Measurements from ENCODE around the gene WNT1.

Gene WNT1

DNA sequence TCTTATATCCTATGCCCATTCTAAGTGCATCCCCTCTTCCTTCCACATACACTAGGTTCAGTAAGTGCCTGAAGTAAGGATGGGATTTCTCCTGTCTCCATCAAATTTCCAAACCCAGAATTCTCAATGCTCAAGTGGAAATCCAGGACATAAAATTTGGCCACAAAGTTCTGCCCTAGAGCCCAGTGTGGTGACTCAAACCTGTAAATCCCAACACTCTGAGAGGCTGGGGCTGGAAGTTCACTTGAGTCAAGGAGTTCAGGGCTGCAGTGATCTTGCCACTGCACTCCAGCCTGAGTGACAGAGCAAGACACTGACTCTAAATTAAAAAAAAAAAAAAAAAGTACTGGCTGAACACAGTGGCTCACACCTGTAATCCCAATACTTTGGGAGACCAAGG lies 16.3 kb upstream of the WNT1 start:
- DNase-seq: no peak

DNA sequence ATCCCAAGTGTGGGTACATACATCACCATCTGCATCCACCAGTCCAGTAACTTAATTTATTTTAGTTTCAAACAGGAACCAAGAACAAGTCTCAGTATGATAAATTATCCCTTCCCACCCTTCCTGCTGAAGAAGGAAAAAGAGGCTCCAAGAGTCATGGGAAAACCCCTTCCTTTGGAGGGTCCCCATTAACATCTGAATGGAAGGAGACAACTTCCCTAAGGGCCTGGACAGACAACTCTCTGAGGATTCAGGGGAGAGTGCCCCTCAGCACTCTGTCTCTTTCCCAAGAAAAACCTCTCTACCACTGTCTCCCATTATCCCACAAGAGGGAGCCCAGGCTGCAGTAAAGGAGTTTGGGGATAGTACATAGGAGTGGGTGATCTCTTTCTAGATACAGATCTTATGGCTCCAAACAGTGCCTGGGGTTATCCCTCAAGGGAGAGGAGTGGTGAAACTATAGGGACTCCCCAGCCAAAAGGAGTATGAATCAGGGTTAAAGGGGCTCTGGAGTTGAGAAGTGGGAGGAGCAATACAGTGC lies 12.8 kb upstream of the WNT1 start:
- no peak for DNase-seq

GRCh38 chr12:48966177-48966895 lies 11.8 kb upstream of the WNT1 start:
- no peak for DNase-seq

GRCh38 chr12:48967991-48968390 lies 10.1 kb upstream of the WNT1 start:
- DNase-seq: no peak

- DNase-seq: no peak
Measured at GRCh38 chr12:48968467-48968866, 9.7 kb upstream of the WNT1 start.

- no peak for DNase-seq
Measured at GRCh38 chr12:48969160-48969771, 8.9 kb upstream of the WNT1 start.

GRCh38 chr12:48969833-48970701 lies 8.1 kb upstream of the WNT1 start:
- no peak for DNase-seq

- no peak for DNase-seq
Measured at GRCh38 chr12:48970702-48971334, 7.3 kb upstream of the WNT1 start.

DNA sequence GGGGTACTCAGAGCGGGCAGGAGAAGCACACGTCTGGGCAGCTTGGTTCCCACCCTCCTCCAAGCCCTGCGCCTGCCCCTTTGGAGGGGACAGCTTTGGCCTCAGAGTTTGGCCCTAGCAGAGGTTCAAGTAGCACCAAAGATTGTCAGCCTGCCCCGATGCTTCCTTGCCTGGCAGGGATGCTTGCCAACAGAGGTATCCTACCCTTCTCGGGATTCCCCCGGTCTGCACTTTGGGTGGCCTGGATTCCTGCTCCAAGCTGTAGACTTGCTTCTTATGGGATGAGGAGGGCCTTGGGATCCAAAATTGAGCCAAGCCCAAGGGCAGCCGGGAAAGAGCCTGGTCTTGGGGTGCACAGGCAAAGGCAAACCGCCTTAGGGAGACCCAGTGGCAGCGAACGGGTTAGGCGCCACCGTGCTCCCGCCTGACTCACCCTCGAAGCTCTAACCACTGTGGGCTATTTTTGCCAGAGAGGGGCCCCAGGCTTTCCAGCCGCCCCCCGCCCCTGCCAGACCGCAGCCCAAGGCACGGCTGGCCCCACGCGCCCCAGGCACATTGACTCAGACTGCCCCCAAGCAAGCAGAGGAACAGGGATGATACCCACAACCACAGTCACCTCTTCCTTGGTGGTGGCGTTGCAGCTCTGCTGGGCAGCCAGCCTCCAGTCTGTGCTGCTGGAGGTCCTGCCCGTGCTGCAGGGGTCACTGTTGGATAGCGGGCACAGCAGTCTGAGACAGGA lies 5.7 kb upstream of the WNT1 start:
- peak; percentile 89 for DNase-seq

DNA sequence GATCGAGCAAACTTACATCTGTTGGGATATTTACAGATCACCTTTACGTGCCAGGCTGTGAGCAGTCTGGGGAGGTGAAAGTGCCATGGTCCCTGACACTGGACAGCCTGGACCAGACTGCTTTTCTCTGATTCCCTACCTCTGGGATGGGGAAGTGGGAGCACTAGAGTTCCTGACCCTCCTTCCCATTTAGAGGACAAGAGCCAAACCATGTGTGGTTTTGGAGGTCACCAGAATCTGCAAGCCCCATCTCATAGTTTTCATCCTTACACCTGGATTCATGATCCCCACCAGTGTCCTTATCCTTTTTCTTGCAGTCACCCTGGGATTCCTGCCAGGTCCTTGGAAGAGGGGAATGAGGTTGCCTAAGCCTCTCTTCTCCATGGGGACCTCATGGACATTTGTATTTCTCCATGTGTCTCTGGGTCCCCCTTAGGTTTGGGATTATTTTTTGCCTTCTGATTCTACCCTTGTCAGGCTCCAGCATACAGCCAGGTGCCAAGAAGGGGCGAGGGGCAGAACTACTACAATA lies 5.1 kb upstream of the WNT1 start:
- no peak for DNase-seq

GRCh38 chr12:48973531-48973930 lies 4.6 kb upstream of the WNT1 start:
- no peak for DNase-seq

GRCh38 chr12:48973941-48974673 lies 4.0 kb upstream of the WNT1 start:
- DNase-seq: no peak

DNA sequence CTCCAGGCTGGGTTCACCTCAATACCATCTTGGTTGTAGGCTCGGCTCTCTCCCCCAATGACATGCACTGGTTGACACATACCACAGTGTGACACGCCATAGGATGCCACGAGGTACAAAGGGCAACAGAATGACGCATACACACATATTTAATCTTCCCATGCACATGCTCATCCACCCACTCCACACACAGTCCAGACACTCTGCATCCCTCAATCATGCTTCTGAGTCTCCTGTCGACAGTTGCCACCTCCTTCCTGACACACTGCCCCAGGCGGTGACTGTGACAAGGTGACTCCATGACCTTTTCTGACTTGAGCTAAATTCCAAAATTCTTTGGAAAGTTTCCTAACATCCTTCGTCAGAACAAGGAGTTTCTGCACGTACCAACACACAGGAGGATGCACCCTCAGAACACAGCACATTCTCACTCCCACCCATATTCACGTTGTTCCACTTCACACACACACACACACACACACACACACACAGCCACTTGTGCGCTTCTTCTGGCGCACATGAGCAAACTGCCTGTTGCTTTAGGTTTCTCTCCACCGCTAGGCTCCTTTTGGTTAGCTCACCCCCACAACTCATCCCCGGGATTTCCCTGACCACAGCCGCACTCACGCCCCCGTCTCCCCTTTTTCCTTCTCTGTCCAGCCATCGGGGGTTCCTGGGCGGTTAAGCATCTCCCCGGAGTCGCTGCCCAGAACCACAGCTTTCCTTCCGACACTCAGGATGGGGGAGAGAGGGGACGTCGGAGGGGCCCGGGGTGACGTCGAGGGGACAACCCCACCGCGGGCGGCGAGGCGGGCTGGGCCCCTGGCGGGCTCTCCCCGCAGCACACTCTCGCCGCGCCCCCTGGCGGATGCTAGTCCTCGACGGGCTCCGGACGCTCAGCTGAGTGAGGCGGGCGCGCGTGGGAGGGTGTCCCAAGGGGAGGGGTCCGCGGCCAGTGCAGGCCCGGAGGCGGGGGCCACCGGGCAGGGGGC lies 536 bp upstream of the WNT1 start:
- no peak for DNase-seq

DNA sequence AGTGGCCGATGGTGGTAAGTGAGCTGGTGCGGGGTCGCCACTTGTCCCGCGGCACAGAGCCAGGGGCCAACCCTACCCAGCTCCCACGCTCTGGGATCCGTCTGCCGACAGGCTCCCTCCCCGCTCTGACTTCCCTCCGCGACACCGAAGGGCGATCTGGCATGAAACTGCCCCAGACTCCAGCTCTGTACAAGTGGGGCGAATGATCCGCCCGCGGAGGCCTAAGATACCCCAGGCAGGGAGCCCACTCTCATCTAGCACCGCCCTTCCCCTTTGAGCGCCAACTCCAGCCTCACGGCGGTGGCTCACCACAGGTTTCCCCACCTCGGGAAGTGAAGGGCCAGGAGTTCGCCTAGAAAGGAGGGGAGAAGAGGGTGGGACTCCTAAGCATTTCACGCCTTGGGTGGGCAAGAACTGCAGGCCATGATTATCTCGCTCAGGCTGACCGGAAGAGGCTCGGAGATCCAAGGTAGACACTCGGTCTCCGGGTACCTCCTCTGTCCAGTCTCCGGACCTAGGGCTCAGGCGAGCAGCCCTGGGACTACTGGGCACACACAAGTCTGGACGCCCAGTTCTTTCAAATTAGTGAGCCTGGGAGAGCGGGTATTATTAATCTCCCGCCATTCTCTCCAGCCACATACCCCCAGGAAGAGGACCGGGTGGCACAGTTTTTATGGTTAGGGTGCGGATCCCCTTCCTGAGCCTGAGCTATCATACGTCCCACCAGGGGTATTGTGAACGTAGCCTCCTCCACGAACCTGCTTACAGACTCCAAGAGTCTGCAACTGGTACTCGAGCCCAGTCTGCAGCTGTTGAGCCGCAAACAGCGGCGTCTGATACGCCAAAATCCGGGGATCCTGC lies 849 bp downstream of the WNT1 start:
- no peak for DNase-seq

- DNase-seq: no peak
Measured at GRCh38 chr12:48979602-48980388, 1.7 kb downstream of the WNT1 start.

GRCh38 chr12:48980389-48980952 lies 2.3 kb downstream of the WNT1 start:
- DNase-seq: no peak

- DNase-seq: no peak
Measured at GRCh38 chr12:48980953-48981756, 3.0 kb downstream of the WNT1 start.
